HG03139 (cell line): Measurements from ENCODE around the gene AMMECR1.
A peak's percentile ranks its signal among the peaks of the same experiment; 100 is the strongest.
"Not testable (repeated sequence)": the region's sequence is repeated elsewhere in the genome, so short reads cannot be mapped to it uniquely, and the experiment has no call there.

Experiments used
- ATAC-seq: cut with Tn5 transposase; IDR thresholded peaks from one replicate; pipeline ENCODE4 v1.9.1; 2021; ENCODE audit not compliant: unreplicated experiment

The AMMECR1 gene

DNA sequence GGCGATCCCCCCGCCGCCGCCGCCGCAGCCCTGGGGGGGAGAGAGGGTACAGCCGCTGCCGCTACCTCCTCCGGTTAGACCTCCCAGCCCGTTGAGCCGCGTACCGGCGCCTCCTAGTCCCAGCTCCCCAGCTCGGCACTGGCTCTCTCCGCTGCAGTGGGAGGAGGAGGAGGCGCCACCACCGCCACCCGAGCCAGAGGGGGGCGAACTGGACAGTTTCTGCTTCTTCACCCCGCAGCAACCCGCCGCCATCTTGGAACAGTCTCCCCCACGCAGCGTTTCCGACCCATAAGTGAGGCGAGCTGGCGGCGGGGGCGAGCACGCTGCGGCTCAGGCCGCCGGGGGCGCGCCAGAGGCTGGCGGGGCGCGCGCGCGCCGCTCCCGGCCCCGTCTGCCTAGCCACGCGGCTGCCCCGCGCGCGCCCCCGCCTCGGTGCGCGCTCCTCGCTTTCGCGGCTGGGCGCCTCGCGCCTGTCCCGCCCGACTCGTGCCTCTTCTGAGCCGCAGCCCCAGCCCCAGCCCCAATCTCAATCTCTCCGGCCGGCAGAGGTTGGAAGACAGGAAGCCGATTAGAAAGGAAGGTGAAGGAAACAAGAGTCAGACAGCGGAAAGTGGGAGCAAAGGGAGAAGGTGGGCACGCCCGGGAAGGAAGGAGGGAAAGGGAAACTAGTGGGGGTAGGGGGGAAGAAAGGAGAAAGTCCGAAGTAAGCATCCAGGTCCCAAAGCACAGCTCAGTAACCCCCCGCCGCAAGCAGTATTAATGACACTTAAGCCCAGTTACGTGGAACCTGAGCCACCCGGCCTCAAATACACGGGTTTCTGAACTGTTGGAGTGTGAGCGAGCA lies at the start of gene AMMECR1:
TSS of gene AMMECR1 (minus strand) at position 266 of the 844 bp plus-strand sequence. CDS start at position 252, 14 bp downstream.
- peak; percentile 65 for ATAC-seq

DNA sequence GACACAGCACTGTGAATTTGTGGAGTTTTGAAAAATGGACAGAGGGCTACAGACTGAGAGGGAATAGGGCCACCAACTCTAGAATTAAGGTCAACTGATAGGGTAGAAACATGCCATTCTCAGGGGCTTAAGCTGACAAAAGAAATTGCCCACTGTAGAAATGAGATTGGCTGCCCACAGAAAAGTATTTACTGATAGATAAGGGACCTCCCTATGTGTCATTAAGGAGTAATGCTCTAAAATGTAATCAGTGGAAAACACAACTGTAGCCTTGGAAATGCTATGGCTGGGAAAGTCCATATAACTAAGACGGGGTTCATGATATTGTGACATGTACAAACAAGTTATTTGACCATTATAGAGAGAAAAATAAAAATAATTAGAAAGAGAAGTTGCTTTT lies 45.4 kb upstream of the AMMECR1 start:
- no peak for ATAC-seq

DNA sequence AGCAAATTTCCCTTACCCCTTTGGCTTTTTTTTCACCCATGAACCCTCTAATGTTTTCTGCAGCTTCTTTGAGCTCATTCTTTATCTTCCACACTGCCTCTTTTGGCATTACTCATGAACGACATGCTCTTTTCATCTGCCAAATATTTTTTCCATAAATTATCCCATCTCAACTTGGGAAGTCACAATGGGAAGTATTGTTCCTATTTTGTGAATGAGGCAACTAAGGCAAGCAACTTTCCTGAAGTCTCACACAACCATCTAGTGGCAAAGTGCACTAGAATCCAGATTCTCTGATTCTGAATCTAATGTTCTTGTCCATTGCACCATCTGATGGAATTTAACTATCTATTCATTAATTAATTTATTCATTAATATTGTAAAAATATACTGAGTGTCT lies 41.4 kb upstream of the AMMECR1 start:
- ATAC-seq, result no peak

DNA sequence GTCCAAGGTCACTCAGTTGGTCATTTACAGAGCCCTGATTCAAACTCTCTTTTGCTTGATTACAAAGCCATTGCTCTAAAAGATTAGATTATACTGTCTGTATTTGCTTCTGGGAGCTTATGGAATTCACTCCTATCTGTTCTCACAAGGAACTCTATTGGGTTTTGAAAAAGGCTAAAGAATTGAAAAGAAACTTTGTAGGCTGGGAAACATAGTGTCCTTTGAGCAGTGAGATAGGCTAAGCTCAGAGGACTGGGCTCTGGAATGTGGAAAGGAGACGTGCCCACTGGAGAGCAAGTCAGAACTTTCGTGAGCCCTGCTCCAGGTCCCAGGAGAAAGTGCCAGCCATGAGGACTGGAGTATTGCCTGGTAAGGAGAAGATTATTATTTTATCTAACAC lies 40.7 kb upstream of the AMMECR1 start, which contains the start of gene RTL9:
TSS of gene RTL9 (plus strand) at position 301 of the 400 bp plus-strand sequence. CDS start 91,770 bp downstream, outside the sequence.
- ATAC-seq, result no peak

DNA sequence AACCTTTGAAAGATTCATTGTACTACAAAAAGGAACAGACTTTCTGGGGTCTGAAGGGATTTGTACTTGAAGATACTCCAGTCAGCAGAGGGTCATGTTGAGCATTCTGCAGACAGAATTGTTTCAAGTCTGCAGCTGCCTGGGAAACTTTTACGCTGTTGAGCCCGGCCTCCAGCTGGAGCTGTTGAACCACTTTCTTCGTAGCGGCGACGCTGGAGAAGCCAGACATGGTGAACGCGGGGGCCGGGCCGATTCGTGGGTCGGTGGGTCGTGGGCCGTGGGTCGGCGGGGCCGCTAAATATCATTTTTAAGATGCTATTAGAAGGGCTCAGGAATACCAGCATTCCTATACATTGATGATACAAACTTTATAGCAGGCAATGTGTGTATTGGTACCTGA lies 28.8 kb upstream of the AMMECR1 start:
- ATAC-seq, result no peak

DNA sequence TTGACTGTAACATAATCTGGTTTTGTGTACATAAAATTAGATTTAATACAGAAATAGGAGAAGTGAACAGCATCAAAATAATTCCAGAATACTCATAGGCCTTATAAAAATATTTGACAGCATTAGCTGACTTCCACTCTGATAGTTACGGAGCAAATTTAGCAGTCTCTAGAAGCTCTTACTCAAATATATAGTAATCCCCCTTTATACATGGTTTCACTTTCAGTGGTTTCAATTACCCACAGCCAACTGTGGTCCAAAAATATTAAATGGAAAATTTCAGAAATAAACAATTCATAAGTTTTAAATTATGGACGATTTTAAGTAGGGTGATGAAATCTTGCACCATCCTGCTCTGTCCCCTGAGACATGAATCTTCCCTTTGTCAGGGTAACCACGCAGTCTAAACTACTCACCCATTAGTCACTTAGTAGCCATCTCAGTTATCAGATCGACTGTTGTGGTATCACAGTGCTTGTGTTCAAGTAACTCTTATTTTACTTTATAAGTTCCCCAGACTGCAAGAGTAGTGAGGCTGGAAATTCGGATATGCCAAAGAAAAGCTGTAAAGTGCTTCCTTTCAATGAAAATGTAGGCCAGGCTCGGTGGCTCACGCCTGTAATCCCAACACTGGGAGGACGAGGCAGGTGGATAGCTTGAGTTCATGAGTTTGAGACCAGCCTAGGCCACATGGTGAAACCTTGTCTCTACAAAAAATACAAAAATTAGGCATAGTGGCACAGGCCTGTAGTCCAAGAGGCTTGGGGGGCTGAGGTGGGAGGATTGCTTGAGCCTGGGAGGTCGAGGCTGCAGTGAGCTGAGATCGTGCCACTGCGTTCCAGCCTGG lies 23.5 kb upstream of the AMMECR1 start:
- ATAC-seq, result no peak

DNA sequence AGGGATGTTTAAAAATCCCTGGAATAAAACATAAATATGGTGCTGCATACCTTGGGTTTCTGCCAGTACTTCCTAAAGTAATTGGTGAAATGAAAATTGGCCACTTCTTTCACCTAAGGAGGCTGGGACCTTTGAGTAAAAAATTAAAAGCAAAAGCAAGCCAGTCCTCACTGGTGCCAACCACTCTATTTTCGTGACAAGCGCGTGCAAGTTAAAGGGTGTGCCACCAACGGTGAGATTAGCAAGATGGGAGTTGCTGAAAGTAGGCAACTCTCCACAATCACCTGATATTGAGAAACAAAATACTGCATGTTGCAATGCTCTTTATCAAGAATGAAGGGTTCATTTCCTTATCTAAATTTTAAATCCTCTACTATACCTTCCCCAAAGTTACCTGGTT lies 21.1 kb upstream of the AMMECR1 start:
- ATAC-seq, result no peak

DNA sequence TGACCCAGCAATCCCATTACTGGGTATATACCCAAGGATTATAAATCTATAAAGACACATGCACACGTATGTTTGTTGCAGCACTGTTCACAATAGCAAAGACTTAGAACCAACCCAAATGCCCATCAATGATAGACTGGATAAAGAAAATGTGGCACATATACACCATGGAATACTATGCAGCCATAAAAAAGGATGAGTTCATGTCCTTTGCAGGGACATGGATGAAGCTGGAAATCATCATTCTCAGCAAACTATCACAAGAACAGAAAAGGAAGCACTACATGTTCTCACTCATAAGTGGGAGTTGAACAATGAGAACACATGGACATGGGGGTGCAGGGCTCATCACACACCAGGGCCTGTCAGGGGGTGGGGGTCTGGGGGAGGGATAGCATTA lies 15.6 kb upstream of the AMMECR1 start:
- not testable (repeated sequence) for ATAC-seq

DNA sequence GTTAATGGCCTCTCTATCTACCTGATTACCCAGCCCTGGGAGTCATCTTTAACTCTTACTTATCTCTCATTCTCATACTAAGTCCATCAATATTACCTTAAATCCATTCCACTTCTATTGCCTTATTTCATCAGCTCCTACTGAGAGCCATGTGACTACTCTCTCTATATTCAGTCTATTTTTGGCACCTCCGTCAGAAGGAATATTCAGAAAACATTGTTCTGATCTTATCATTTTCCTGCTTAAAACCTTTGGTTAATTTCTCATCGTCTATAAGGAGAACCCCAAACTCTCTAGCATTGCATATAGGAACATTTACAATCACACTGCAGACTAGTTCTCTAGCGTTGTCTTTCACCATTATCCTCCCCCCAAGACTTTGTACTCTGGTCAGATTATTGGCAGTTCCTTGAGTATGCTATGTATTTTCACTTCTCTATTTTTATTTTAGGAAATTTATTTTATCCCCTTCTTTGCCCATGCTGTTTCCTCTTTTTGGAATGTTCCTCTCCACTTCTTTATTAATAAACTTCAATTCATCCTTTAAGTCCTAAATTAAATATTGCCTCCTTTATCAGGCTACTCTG lies 13.7 kb upstream of the AMMECR1 start:
- ATAC-seq, result no peak

DNA sequence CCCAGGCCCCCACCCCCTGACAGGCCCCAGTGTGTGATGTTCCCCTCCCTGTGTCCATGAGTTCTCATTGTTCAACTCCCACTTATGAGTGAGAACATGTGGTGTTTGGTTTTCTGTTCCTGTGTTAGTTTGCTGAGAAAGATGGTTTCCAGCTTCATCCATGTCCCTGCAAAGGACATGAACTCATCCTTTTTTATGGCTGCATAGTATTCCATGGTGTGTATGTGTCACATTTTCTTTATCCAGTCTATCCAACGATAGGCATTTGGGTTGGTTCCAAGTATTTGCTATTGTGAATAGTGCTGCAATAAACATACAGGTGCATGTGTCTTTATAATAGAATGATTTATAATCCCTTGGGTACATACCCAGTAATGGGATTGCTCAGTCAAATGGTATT lies 10.7 kb upstream of the AMMECR1 start:
- ATAC-seq, result not testable (repeated sequence)

DNA sequence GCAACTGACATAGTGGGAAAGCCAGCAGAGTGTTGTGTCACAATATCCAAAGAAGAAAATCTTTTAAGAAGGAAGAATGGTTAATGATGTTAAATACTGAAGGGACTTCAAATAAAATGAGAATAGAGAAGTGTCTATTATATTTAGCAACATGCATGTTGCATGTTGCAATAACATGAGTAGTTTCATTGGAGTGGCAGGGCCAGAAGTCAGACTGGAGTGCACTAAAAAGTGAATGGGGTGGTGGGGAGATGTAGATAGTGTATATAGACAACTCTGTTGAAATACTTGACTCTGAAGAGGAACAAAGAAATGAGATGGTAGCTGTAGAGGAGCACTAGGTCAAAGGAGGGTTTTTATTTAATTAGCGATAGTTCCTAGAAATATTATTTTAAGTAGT lies 9.5 kb upstream of the AMMECR1 start:
- ATAC-seq, result no peak

DNA sequence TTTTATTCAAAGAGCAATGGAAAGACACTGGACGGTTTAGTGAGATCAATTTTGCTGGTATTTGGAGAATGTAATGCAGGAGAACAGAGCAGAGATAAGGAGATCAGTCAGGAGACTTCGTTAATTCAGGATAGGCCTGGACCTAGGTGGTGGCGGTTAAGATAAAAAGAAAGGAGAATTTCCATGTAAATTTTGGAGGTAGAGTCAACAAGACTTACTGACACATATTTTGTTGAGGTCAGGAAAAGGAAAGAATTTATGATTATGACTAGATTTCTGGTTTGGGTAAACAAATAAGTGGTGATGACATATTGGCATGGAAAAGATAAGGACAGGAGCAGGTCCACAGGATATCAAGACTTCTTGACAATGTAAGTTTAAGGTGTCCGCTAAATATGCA lies 8.8 kb upstream of the AMMECR1 start:
- ATAC-seq, result no peak

DNA sequence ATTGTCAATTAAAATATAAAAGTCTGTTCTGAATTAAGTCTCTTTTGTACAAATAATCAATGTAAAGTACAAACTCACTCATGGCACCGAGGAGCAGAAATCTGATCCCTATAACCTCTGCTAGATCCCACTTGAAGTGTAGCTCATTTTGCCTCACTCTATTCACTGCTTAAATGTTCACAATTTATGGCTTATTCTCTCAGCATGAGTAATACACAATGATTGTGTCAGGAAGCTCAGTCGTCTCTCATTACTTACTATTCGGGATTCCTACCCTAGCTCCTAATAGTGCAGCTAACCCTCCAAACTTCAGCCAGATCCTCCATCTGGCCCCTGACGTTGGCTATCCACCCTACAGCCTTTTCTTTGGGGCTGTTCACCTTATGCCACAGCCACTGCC lies 4.7 kb upstream of the AMMECR1 start:
- ATAC-seq, result no peak

DNA sequence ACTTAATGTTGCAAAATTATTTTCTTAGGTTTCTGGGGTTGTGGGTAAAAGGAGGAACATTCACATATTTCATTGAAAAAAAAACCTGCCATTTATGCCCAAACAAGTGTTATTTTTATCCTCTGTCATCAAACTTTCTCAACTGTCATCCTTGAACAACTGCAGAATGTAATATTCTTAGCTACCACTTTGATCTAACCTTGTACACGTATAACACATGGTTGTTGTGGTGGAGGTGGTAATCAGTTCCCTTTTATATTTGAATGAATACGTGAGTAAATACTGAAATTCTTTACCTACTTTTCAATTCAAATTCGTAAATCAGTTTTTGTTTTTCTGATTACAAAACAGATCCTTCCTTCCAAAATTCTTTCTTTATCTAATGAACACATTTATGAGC lies 3.8 kb upstream of the AMMECR1 start:
- no peak for ATAC-seq

DNA sequence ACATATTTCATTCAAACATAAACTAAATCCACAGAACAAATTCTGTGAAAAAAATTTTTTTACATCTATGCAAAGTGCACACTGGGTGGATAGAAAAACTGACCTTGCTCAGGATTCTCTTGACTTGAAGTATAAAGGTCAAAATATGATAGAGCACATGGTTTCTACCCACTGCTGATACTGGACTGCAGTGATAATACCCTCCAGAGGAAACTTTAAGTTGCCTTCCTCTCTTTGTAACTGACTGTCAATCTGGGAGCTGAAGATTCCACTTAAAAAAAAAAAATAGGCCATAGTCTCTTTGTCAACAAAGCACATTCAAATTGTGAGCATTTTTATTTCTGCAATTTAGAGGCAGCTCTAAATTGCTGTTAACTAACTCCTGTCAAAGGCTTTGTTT lies 3.2 kb upstream of the AMMECR1 start:
- no peak for ATAC-seq

DNA sequence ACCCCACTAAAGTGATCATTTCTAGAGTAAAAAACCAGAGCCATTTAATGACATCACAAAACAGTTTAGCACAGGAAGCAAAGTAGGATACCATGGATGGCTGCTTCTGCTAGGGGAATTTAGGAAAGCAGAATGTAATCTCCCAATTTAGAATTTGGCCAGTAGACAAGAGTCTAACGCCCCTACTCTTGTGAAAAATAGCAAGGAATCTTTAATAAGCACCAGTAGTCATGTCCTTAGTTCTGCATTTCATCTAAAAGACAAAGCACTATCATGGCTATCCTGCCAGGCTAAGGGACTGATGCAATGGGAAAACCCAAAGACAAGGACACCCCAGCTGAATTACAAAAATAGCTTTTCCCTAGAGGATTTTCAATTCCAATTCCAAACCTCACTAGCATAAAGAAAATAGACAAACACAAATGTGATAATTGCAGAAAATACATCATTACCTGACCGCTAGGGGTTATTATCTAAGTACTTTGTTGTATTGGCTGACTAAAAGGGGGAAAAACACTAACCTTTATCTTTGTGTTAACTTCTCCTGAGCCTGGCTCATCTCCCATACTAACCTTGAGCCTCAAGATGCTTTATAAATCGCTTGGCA lies 2.6 kb upstream of the AMMECR1 start:
- no peak for ATAC-seq

DNA sequence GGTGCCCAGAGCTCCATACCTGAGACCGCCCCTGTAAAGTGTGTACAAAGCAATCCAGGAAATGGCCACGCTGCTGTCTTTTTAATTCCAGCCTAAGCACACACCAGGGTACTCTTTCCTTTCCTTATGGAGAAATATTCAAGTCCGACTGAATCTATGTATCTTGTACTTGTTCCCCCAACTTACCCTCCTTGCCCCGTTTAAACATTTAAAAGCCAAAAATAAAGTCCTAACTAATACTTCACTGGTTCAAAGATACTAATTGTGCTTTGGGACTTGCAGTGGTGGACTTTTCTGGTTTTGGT lies 731 bp upstream of the AMMECR1 start:
- ATAC-seq, result peak; percentile 25

DNA sequence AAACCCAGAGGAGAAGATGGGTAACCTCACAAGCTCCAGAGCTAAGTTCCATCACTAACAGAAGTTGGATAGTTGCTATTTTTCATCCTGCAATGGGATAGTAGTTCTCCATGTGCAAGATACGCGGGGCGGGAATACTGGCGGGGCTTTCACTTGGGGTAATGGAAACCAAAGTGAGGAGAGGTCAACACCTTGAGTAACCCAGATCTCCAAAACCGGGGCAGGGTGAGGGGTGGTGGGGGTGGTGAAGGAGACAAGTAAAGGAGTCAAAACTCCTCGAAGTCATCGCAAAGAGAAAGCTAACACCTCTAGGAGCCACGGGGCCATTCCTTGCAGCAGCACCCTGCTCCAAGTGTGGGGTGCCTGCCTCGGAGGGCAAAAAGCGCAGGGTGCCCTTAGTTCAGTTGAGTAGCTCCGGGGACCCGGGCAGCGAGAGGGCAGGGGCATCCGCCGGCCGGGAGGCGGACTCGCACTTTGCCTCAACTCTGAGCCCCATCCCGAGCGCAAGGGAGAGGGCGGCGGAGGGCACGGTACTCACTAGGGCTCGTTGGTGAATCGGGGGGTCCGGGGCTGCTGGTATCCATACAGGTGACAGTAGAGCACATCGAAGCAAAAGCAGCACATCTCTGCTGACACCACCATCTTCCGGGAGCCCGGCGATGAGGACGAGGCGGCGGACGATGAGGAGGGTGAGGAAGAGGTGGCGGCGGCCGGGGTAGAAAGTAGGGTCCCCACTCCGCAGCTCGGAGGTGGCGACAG lies 645 bp downstream of the AMMECR1 start:
- ATAC-seq, result peak; percentile 13

DNA sequence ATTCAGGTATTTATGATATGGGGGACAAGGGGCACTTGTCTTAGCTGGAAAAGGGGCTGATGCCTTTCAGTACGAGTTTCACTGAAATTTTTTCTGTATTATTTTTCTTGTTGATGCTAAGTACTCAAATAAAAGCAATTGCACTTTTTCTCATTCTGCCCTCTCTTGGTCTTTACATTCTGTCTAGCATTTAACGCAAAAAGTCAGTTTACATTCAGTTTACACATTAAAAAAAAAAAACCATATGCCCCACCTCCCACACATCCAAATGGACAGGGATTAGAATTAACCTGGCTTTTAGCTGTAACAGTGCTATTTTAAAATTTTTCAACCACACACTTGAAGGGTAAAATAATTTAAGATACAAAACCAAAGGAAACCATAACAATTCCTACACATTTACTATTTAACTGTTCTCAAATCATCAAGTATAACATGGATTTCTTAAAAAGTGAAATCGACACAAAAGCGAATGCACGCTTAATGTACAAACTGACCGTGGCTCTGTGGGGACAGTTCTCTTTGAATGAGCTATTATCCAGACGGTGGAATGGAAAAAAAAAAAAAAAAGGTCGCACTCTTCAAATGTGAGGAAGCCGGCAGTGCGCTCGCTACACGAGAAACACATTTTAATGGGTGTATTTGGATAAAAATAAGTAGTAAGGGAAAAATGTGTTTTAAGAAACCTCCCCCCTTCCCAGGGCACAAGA lies 1.4 kb downstream of the AMMECR1 start:
- no peak for ATAC-seq

DNA sequence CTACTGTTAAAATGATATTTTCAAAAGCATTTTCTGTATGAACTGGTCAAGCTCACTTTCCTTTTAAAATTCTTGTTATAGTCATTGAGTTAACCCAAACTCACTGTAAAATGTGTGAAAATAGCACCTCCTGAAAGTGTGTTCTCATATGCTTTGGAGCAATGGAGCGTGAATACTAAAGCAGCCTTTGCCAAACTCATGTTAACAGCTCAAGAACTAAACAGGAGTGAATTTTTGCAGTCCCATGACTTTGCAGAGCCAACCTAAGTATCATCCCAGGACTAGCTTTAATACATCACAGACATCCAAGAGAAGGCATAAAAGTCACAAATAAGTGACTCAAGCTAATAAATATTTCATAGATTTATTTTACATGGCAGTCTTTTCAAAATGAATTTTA lies 2.3 kb downstream of the AMMECR1 start:
- no peak for ATAC-seq
